Fibroblast of lung (primary cell): ENCODE measurements around the gene FGR.

Experiments used
- EZH2 ChIP-seq: IDR thresholded peaks from 2 replicates; pipeline ENCODE4 v1.5.1; 2012; ENCODE audit warnings: low read length, control low read depth, mild to moderate bottlenecking; ENCODE audit errors: missing control alignments
- TF ChIP-seq, protein P1 (sequence below), 2 donors: IDR thresholded peaks in 1 of 2; conservative IDR thresholded peaks in 1 of 2; 1 replicate in 1 of 2; 2 replicates in 1 of 2; pipeline ENCODE4 v1.5.1; 2011 to 2012; ENCODE audit warnings: low read length in 2 of 2, control low read depth in 1 of 2, inconsistent platforms in 1 of 2, low read depth in 1 of 2, mild to moderate bottlenecking in 1 of 2

DNA sequence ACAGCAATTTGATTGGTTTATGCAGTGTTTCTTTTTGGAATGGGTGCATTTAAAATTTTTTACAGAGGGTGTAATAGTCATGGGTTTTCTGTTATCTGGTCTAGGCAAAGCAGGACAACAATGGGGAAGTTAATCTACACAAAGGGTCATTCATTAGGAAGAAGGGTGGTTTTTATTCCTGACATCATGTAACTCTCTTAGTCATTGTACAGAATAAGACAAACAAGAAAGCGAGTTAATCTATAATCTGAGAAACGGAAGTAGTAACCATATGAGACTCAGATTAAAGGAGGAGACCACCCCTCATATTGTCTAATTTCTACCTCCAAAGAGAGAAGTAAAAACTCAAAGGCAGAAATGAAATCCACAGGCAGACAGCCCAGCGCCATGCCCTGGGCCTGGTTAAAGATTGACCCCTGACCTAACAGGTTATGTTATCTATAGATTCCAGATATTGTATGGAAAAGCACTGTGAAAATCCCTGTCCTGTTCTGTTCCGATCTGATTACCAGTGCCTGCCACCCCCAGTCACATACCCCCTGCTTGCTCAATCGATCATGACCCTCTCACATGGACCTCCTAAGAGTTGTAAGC lies 47.5 kb upstream of the FGR start:
- TF ChIP-seq, protein P1, sequence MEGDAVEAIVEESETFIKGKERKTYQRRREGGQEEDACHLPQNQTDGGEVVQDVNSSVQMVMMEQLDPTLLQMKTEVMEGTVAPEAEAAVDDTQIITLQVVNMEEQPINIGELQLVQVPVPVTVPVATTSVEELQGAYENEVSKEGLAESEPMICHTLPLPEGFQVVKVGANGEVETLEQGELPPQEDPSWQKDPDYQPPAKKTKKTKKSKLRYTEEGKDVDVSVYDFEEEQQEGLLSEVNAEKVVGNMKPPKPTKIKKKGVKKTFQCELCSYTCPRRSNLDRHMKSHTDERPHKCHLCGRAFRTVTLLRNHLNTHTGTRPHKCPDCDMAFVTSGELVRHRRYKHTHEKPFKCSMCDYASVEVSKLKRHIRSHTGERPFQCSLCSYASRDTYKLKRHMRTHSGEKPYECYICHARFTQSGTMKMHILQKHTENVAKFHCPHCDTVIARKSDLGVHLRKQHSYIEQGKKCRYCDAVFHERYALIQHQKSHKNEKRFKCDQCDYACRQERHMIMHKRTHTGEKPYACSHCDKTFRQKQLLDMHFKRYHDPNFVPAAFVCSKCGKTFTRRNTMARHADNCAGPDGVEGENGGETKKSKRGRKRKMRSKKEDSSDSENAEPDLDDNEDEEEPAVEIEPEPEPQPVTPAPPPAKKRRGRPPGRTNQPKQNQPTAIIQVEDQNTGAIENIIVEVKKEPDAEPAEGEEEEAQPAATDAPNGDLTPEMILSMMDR (conservative IDR thresholded peaks at IDR 0.05 in 1 of 2, IDR thresholded peaks at IDR 0.05 in 1 of 2; ENCODE audit: low read depth in 1 of 2, low read length in 2 of 2), result no peak
- no peak for TF ChIP-seq EZH2
